ENCODE measurements around the gene MED12L. TPM values are rescaled to one million over a fixed set of nuclear protein-coding genes. Genes with fewer than 3 reads are reported as not detected.

Gene MED12L
- total and polyA plus RNA-seq, 12 donors: 0.03 to 4.5 (median 0.71) TPM

- Histone ChIP-seq H3K4me3 (no peak overlapping the region), H3K36me3 (no peaks in the 10 kb centered on the region), H3K27ac (no peak overlapping the region), H3K9me3 (no peaks in the 10 kb centered on the region), H3K4me1 (no peaks in the 10 kb centered on the region), H3K27me3 (no peaks in the 10 kb centered on the region)
- DNase-seq: no peak
- 91 to 92% methylated on average over 1 of the region's 1 CpG for WGBS, 2 donors
- intact Hi-C loops (cut with DNase I): no loop called here
- TF ChIP-seq CTCF (IDR thresholded peaks at IDR 0.05): no peak
- no peak for ATAC-seq
Measured at GRCh38 chr3:151191095-151191494, 105.6 kb downstream of the MED12L start.

GRCh38 chr3:151192545-151192944 lies 107.1 kb downstream of the MED12L start:
- H3K4me1 ChIP-seq: no peaks in the 10 kb centered on the region
- H3K9me3 ChIP-seq: no peaks in the 10 kb centered on the region
- ATAC-seq: no peak
- TF ChIP-seq CTCF (IDR thresholded peaks at IDR 0.05): no peak
- intact Hi-C loops (cut with DNase I): no loop called here
- H3K36me3 ChIP-seq: no peaks in the 10 kb centered on the region
- 95 to 99% methylated on average over 6 of the region's 6 CpGs for WGBS, 2 donors
- no peak for DNase-seq
- H3K27ac ChIP-seq: no peak overlapping the region
- no peaks in the 10 kb centered on the region for H3K27me3 ChIP-seq
- no peak overlapping the region for H3K4me3 ChIP-seq

- no peak for ATAC-seq
Measured at GRCh38 chr3:151195826-151196225, 110.4 kb downstream of the MED12L start.

GRCh38 chr3:151196434-151196833 lies 111.0 kb downstream of the MED12L start:
- H3K27ac ChIP-seq: no peak overlapping the region
- ATAC-seq: no peak
- no peaks in the 10 kb centered on the region for H3K36me3 ChIP-seq
- intact Hi-C loops (cut with DNase I): no loop called here
- H3K9me3 ChIP-seq: no peaks in the 10 kb centered on the region
- H3K4me1 ChIP-seq: no peaks in the 10 kb centered on the region
- TF ChIP-seq CTCF (IDR thresholded peaks at IDR 0.05): no peak
- no peaks in the 10 kb centered on the region for H3K27me3 ChIP-seq
- no peak for DNase-seq
- H3K4me3 ChIP-seq: no peak overlapping the region

More at GRCh38 chr3:151195826-151196225, 110.4 kb downstream of the MED12L start:
- Histone ChIP-seq H3K4me1 (no peaks in the 10 kb centered on the region), H3K27me3 (no peaks in the 10 kb centered on the region), H3K9me3 (no peaks in the 10 kb centered on the region), H3K36me3 (no peaks in the 10 kb centered on the region), H3K4me3 (no peak overlapping the region), H3K27ac (no peak overlapping the region)
- DNase-seq: no peak
- WGBS, 2 donors: 86 to 98% methylated on average over 1 of the region's 1 CpG
- TF ChIP-seq CTCF (IDR thresholded peaks at IDR 0.05): no peak
- intact Hi-C loops (cut with DNase I): no loop called here

- Histone ChIP-seq H3K27ac (no peak overlapping the region), H3K4me3 (no peak overlapping the region), H3K4me1 (no peaks in the 10 kb centered on the region), H3K9me3 (no peaks in the 10 kb centered on the region), H3K36me3 (no peaks in the 10 kb centered on the region), H3K27me3 (no peaks in the 10 kb centered on the region)
- no peak for TF ChIP-seq CTCF (IDR thresholded peaks at IDR 0.05)
- intact Hi-C loops (cut with DNase I): no loop called here
- ATAC-seq (no peak), DNase-seq (no peak)
- WGBS, 2 donors: 95 to 97% methylated on average over 8 of the region's 8 CpGs
Measured at GRCh38 chr3:151197228-151197627, 111.8 kb downstream of the MED12L start.

Data from heart right ventricle (tissue), 16 donors.